Measurements from ENCODE around the gene SIK3.
"Not testable (repeated sequence)": the region's sequence is repeated elsewhere in the genome, so short reads cannot be mapped to it uniquely, and the experiment has no call there.

SIK3 gene

GRCh38 chr11:117098269-117099232, at the start of gene SIK3:
Gene SIK3, minus strand, starts transcription at chr11:117098428. Its CDS starts 13 bp downstream, at chr11:117098415.
- peak; percentile 39 to 60 for DNase-seq

GRCh38 chr11:117146521-117146920, 48.3 kb upstream of the SIK3 start:
- no peak for DNase-seq

- DNase-seq = no peak
Measured at GRCh38 chr11:117145393-117145761, 47.1 kb upstream of the SIK3 start.

- no peak for DNase-seq
Measured at GRCh38 chr11:117144477-117145392, 46.5 kb upstream of the SIK3 start.

GRCh38 chr11:117143871-117144476, 45.7 kb upstream of the SIK3 start, which contains the start of gene PAFAH1B2:
Gene PAFAH1B2, plus strand, starts transcription at chr11:117144287. Its CDS starts 8,161 bp downstream, at chr11:117152448.
- peak; percentile 23 to 73 for DNase-seq

- DNase-seq = peak in 1 of 2 experiments; percentile 47
Measured at GRCh38 chr11:117143390-117143789, 45.2 kb upstream of the SIK3 start.

- not testable (repeated sequence) for DNase-seq
Measured at GRCh38 chr11:117137223-117138086, 39.2 kb upstream of the SIK3 start.

GRCh38 chr11:117134979-117135378, 36.8 kb upstream of the SIK3 start:
- DNase-seq = not testable (repeated sequence)

GRCh38 chr11:117134431-117134830, 36.2 kb upstream of the SIK3 start:
- DNase-seq = no peak

- no peak for DNase-seq
Measured at GRCh38 chr11:117130879-117131278, 32.7 kb upstream of the SIK3 start.

GRCh38 chr11:117130396-117130795, 32.2 kb upstream of the SIK3 start:
- not testable (repeated sequence) for DNase-seq

GRCh38 chr11:117128289-117128688, 30.1 kb upstream of the SIK3 start:
- no peak for DNase-seq

GRCh38 chr11:117127171-117127901, 29.1 kb upstream of the SIK3 start:
- no peak for DNase-seq

GRCh38 chr11:117126223-117126965, 28.2 kb upstream of the SIK3 start:
- DNase-seq = no peak

GRCh38 chr11:117122556-117122955, 24.3 kb upstream of the SIK3 start:
- no peak for DNase-seq

GRCh38 chr11:117121176-117121575, 22.9 kb upstream of the SIK3 start:
- DNase-seq = no peak

GRCh38 chr11:117117681-117118080, 19.5 kb upstream of the SIK3 start:
- no peak for DNase-seq

GRCh38 chr11:117112939-117113338, 14.7 kb upstream of the SIK3 start:
- not testable (repeated sequence) for DNase-seq

- DNase-seq = not testable (repeated sequence)
Measured at GRCh38 chr11:117112497-117112896, 14.3 kb upstream of the SIK3 start.

- no peak for DNase-seq
Measured at GRCh38 chr11:117110294-117110950, 12.2 kb upstream of the SIK3 start.

All from cerebellar nuclear complex (tissue), 1 donor.